KG1 (cell line): ENCODE results near the gene POC1B.
"Not testable (repeated sequence)": the region's sequence is repeated elsewhere in the genome, so short reads cannot be mapped to it uniquely, and the experiment has no call there.

ENCODE experiments used
- DNase-seq: peaks from one replicate; lab custom pipeline; 2025; lab: John Stamatoyannopoulos, UW

Gene POC1B

GRCh38 chr12:89464974-89465592 lies 60.8 kb downstream of the POC1B start:
- no peak for DNase-seq

GRCh38 chr12:89461649-89462612 lies 63.9 kb downstream of the POC1B start:
- peak; percentile 59 for DNase-seq

GRCh38 chr12:89461190-89461589 lies 64.7 kb downstream of the POC1B start:
- DNase-seq: no peak

GRCh38 chr12:89459279-89459678 lies 66.6 kb downstream of the POC1B start:
- DNase-seq: not testable (repeated sequence)

- no peak for DNase-seq
Measured at GRCh38 chr12:89456565-89456964, 69.3 kb downstream of the POC1B start.

GRCh38 chr12:89454080-89454848 lies 71.6 kb downstream of the POC1B start:
- no peak for DNase-seq

- DNase-seq: no peak
Measured at GRCh38 chr12:89453121-89453978, 72.5 kb downstream of the POC1B start.

GRCh38 chr12:89451841-89452251 lies 74.0 kb downstream of the POC1B start:
- DNase-seq: no peak

GRCh38 chr12:89450907-89451306 lies 74.9 kb downstream of the POC1B start:
- no peak for DNase-seq

- DNase-seq: no peak
Measured at GRCh38 chr12:89448951-89449371, 76.9 kb downstream of the POC1B start.

GRCh38 chr12:89448526-89448925 lies 77.3 kb downstream of the POC1B start:
- DNase-seq: no peak

GRCh38 chr12:89439941-89440340 lies 85.9 kb downstream of the POC1B start:
- no peak for DNase-seq

GRCh38 chr12:89437231-89437630 lies 88.6 kb downstream of the POC1B start:
- DNase-seq: no peak

GRCh38 chr12:89436062-89436461 lies 89.8 kb downstream of the POC1B start:
- no peak for DNase-seq

- DNase-seq: no peak
Measured at GRCh38 chr12:89433634-89434033, 92.2 kb downstream of the POC1B start.

GRCh38 chr12:89432396-89432795 lies 93.5 kb downstream of the POC1B start:
- DNase-seq: no peak

- no peak for DNase-seq
Measured at GRCh38 chr12:89429528-89429927, 96.3 kb downstream of the POC1B start.

GRCh38 chr12:89427508-89428156 lies 98.2 kb downstream of the POC1B start:
- DNase-seq: no peak

GRCh38 chr12:89424846-89425245 lies 101.0 kb downstream of the POC1B start:
- DNase-seq: no peak

GRCh38 chr12:89424389-89424788 lies 101.5 kb downstream of the POC1B start:
- no peak for DNase-seq
